ENCODE data around the gene LBHD1. TPM values are rescaled to one million over a fixed set of nuclear protein-coding genes. Genes with fewer than 3 reads are reported as not detected.
"Not testable (repeated sequence)": the region's sequence is repeated elsewhere in the genome, so short reads cannot be mapped to it uniquely, and the experiment has no call there.

LBHD1 gene
- total RNA-seq, 1 donor from 2014 or later: 2.8 TPM

- no peaks in the 10 kb centered on the region for H3K9me3 Mint-ChIP-seq (ENCODE audit: low read depth)
- no peak for TF ChIP-seq CTCF (IDR thresholded peaks at IDR 0.05)
- peak; percentile 97 for DNase-seq (ENCODE audit: low spot score)
- H3K36me3 Mint-ChIP-seq (ENCODE audit: low read depth): peaks cover 8% of the 10 kb centered on the region
- peak overlapping the region; percentile 95 for H3K27ac Mint-ChIP-seq (ENCODE audit: unreplicated experiment)
- peaks cover 38% of the 10 kb centered on the region for H3K4me1 Mint-ChIP-seq (ENCODE audit: low read depth)
- no peaks in the 10 kb centered on the region for H3K27me3 Mint-ChIP-seq (ENCODE audit: low read depth)
- H3K4me3 Mint-ChIP-seq (ENCODE audit: unreplicated experiment): peak overlapping the region; percentile 92
Observed at GRCh38 chr11:62705880-62706849, 34.1 kb upstream of the LBHD1 start.

DNA sequence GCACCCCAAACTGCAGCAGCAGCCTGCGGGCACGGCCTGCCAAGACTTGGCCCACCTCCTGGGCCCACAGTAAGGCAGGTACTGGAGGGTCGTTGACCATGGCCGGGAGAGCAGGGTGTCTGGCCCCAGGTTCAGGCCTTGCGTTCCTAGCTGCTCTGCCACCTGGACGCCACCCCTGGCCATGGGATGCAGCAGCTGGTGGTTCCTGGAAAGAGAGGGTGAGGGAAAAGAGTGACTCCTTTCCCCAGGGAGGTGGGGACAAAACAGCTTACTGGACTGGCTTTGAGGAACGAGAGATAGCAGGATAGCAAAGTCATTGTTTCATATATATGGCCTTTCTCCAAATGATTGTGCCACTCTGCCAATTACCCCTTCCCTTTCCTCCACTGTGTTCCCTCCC lies 33.3 kb upstream of the LBHD1 start:
- no peak for DNase-seq (ENCODE audit: low spot score)
- Mint-ChIP-seq H3K36me3 (ENCODE audit: low read depth) (peaks cover 7% of the 10 kb centered on the region), H3K4me1 (ENCODE audit: low read depth) (peaks cover 38% of the 10 kb centered on the region), H3K9me3 (ENCODE audit: low read depth) (no peaks in the 10 kb centered on the region), H3K27ac (ENCODE audit: unreplicated experiment) (peak overlapping the region; percentile 95), H3K27me3 (ENCODE audit: low read depth) (no peaks in the 10 kb centered on the region), H3K4me3 (ENCODE audit: unreplicated experiment) (peak overlapping the region; percentile 92)
- no peak for TF ChIP-seq CTCF (IDR thresholded peaks at IDR 0.05)

GRCh38 chr11:62703921-62704320 lies 31.9 kb upstream of the LBHD1 start:
- not testable (repeated sequence) for H3K4me3 Mint-ChIP-seq (ENCODE audit: unreplicated experiment); H3K27me3 Mint-ChIP-seq (ENCODE audit: low read depth); H3K36me3 Mint-ChIP-seq (ENCODE audit: low read depth)

DNA sequence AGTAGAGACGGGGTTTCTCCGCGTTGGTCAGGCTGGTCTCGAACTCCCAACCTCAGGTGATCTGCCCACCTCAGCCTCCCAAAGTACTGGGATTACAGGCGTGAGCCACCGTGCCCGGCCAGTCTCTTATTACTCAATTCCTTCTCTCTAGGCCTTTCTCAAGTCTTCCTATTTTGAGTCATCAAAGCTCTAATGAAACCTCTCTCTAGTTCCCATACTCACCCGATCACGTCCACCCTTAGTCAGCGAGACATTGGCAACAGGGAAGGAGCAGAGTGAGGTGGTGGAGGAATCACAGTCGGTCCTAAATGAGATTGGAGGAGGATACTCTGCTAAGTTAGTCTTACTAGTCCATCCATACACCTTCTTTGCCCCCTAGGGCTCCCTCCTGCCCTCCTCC lies 30.2 kb upstream of the LBHD1 start:
- Mint-ChIP-seq H3K4me1 (ENCODE audit: low read depth) (peaks cover 18% of the 10 kb centered on the region), H3K27me3 (ENCODE audit: low read depth) (no peaks in the 10 kb centered on the region), H3K36me3 (ENCODE audit: low read depth) (peaks cover 9% of the 10 kb centered on the region), H3K4me3 (ENCODE audit: unreplicated experiment) (no peak overlapping the region), H3K27ac (ENCODE audit: unreplicated experiment) (no peak overlapping the region), H3K9me3 (ENCODE audit: low read depth) (no peaks in the 10 kb centered on the region)
- DNase-seq (ENCODE audit: low spot score): no peak
- no peak for TF ChIP-seq CTCF (IDR thresholded peaks at IDR 0.05)

More at GRCh38 chr11:62703921-62704320, 31.9 kb upstream of the LBHD1 start:
- H3K4me1 Mint-ChIP-seq (ENCODE audit: low read depth): peaks cover 25% of the 10 kb centered on the region
- not testable (repeated sequence) for DNase-seq (ENCODE audit: low spot score); H3K27ac Mint-ChIP-seq (ENCODE audit: unreplicated experiment); H3K9me3 Mint-ChIP-seq (ENCODE audit: low read depth)

GRCh38 chr11:62694455-62695167 lies 22.5 kb upstream of the LBHD1 start:
- H3K9me3 Mint-ChIP-seq (ENCODE audit: low read depth): no peaks in the 10 kb centered on the region
- TF ChIP-seq CTCF (IDR thresholded peaks at IDR 0.05): peak; percentile 91
- H3K4me3 Mint-ChIP-seq (ENCODE audit: unreplicated experiment): no peak overlapping the region
- H3K36me3 Mint-ChIP-seq (ENCODE audit: low read depth): peaks cover 11% of the 10 kb centered on the region
- H3K4me1 Mint-ChIP-seq (ENCODE audit: low read depth): peaks cover 12% of the 10 kb centered on the region
- H3K27me3 Mint-ChIP-seq (ENCODE audit: low read depth): no peaks in the 10 kb centered on the region
- H3K27ac Mint-ChIP-seq (ENCODE audit: unreplicated experiment): peak overlapping the region; percentile 28
- DNase-seq (ENCODE audit: low spot score): no peak

- H3K4me3 Mint-ChIP-seq (ENCODE audit: unreplicated experiment); H3K9me3 Mint-ChIP-seq (ENCODE audit: low read depth); H3K27me3 Mint-ChIP-seq (ENCODE audit: low read depth); DNase-seq (ENCODE audit: low spot score); H3K27ac Mint-ChIP-seq (ENCODE audit: unreplicated experiment): not testable (repeated sequence)
- H3K4me1 Mint-ChIP-seq (ENCODE audit: low read depth): peaks cover 19% of the 10 kb centered on the region
- peaks cover 11% of the 10 kb centered on the region for H3K36me3 Mint-ChIP-seq (ENCODE audit: low read depth)
Observed at GRCh38 chr11:62693624-62694023, 21.6 kb upstream of the LBHD1 start.
